ENCODE data around the gene GPRC5C. TPM values are rescaled to one million over a fixed set of nuclear protein-coding genes. Genes with fewer than 3 reads are reported as not detected.
A peak's percentile ranks its signal among the peaks of the same experiment; 100 is the strongest.

GPRC5C gene
- total RNA-seq, 1 donor from 2014 or later: 70.4 TPM

GRCh38 chr17:74457146-74457819, 25.4 kb downstream of the GPRC5C start:
- Histone ChIP-seq H3K79me2 (ENCODE audit: insufficient read depth, low read length) (no peaks in the 10 kb centered on the region), H3K27me3 (ENCODE audit: insufficient read depth, low read length) (peaks cover 9% of the 10 kb centered on the region), H3K4me1 (ENCODE audit: insufficient read depth, low read length) (peaks cover 4% of the 10 kb centered on the region), H3K36me3 (ENCODE audit: insufficient read depth, low read length) (no peaks in the 10 kb centered on the region), H2AFZ (ENCODE audit: low read depth, low read length) (peak overlapping the region; percentile 38), H3K4me3 (ENCODE audit: insufficient read depth, low read depth, low read length) (no peak overlapping the region), H3K9me3 (ENCODE audit: insufficient read depth, low read depth, low read length) (no peaks in the 10 kb centered on the region), H3K4me2 (ENCODE audit: low read length) (no peak overlapping the region), H3K27ac (ENCODE audit: low read depth, low read length) (no peak overlapping the region), H4K20me1 (ENCODE audit: insufficient read depth, low read length) (no peaks in the 10 kb centered on the region), H3K9ac (ENCODE audit: low read length) (no peak overlapping the region)
- no peaks in the 10 kb centered on the region for H3K36me3 Mint-ChIP-seq (ENCODE audit: low read depth, unreplicated experiment)
- H3K4me1 Mint-ChIP-seq (ENCODE audit: low read depth, unreplicated experiment): peaks cover 2% of the 10 kb centered on the region
- H3K4me3 Mint-ChIP-seq (ENCODE audit: unreplicated experiment): no peak overlapping the region
- FAIRE-seq (no peak), DNase-seq (ENCODE audit: low read depth) (no peak)
- H3K27me3 Mint-ChIP-seq (ENCODE audit: low read depth, unreplicated experiment): peaks cover 40% of the 10 kb centered on the region
- peak overlapping the region; percentile 26 for H3K27ac Mint-ChIP-seq (ENCODE audit: unreplicated experiment)
- TF ChIP-seq EZH2 (IDR thresholded peaks at IDR 0.05; ENCODE audit: insufficient read depth, low read length): no peak
- TF ChIP-seq CTCF (IDR thresholded peaks at IDR 0.05; ENCODE audit: insufficient read depth, low read depth, low read length): peak; percentile 75
- H3K9me3 Mint-ChIP-seq (ENCODE audit: unreplicated experiment): no peaks in the 10 kb centered on the region

GRCh38 chr17:74457820-74458166, 25.9 kb downstream of the GPRC5C start:
- Mint-ChIP-seq H3K27ac (ENCODE audit: unreplicated experiment) (no peak overlapping the region), H3K36me3 (ENCODE audit: low read depth, unreplicated experiment) (no peaks in the 10 kb centered on the region), H3K4me3 (ENCODE audit: unreplicated experiment) (no peak overlapping the region), H3K27me3 (ENCODE audit: low read depth, unreplicated experiment) (peaks cover 40% of the 10 kb centered on the region), H3K4me1 (ENCODE audit: low read depth, unreplicated experiment) (no peaks in the 10 kb centered on the region), H3K9me3 (ENCODE audit: unreplicated experiment) (no peaks in the 10 kb centered on the region)
- Histone ChIP-seq H3K4me3 (ENCODE audit: insufficient read depth, low read depth, low read length) (no peak overlapping the region), H3K4me2 (ENCODE audit: low read length) (no peak overlapping the region), H3K79me2 (ENCODE audit: insufficient read depth, low read length) (no peaks in the 10 kb centered on the region), H3K36me3 (ENCODE audit: insufficient read depth, low read length) (no peaks in the 10 kb centered on the region), H3K4me1 (ENCODE audit: insufficient read depth, low read length) (peaks cover 4% of the 10 kb centered on the region), H3K27me3 (ENCODE audit: insufficient read depth, low read length) (peaks cover 9% of the 10 kb centered on the region), H2AFZ (ENCODE audit: low read depth, low read length) (no peak overlapping the region), H4K20me1 (ENCODE audit: insufficient read depth, low read length) (no peaks in the 10 kb centered on the region), H3K27ac (ENCODE audit: low read depth, low read length) (no peak overlapping the region), H3K9me3 (ENCODE audit: insufficient read depth, low read depth, low read length) (no peaks in the 10 kb centered on the region), H3K9ac (ENCODE audit: low read length) (no peak overlapping the region)
- DNase-seq (ENCODE audit: low read depth) (no peak), FAIRE-seq (no peak)
- no peak for TF ChIP-seq EZH2 (IDR thresholded peaks at IDR 0.05; ENCODE audit: insufficient read depth, low read length)
- no peak for TF ChIP-seq CTCF (IDR thresholded peaks at IDR 0.05; ENCODE audit: insufficient read depth, low read depth, low read length)

DNA sequence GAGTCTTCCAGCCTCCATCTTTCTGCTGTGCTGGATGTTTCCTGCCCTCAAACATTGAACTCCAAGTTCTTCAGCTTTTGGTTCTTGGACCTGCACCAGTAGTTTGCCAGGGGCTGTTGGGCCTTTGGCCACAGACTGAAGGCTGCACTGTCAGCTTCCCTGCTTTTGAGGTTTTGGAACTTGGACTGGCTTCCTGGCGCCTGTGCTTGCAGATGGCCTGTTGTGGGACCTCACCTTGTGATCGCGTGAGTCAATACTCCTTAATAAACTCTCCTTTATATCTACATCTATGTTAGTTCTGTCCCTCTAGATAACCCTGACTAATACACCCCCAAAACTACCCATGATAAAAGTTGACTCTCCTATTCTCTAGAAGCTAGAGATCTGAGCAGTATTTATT, 26.9 kb downstream of the GPRC5C start:
- no peak for FAIRE-seq
- H3K4me1 ChIP-seq (ENCODE audit: insufficient read depth, low read length): peaks cover 4% of the 10 kb centered on the region
- Mint-ChIP-seq H3K27ac (ENCODE audit: unreplicated experiment) (no peak overlapping the region), H3K27me3 (ENCODE audit: low read depth, unreplicated experiment) (peaks cover 42% of the 10 kb centered on the region), H3K9me3 (ENCODE audit: unreplicated experiment) (no peaks in the 10 kb centered on the region), H3K4me1 (ENCODE audit: low read depth, unreplicated experiment) (no peaks in the 10 kb centered on the region), H3K4me3 (ENCODE audit: unreplicated experiment) (no peak overlapping the region), H3K36me3 (ENCODE audit: low read depth, unreplicated experiment) (no peaks in the 10 kb centered on the region)
- no peaks in the 10 kb centered on the region for H4K20me1 ChIP-seq (ENCODE audit: insufficient read depth, low read length)
- no peaks in the 10 kb centered on the region for H3K36me3 ChIP-seq (ENCODE audit: insufficient read depth, low read length)
- H3K27me3 ChIP-seq (ENCODE audit: insufficient read depth, low read length): peaks cover 3% of the 10 kb centered on the region
- DNase-seq (ENCODE audit: low read depth): no peak
- no peak overlapping the region for H3K9ac ChIP-seq (ENCODE audit: low read length)
- H3K4me2 ChIP-seq (ENCODE audit: low read length): no peak overlapping the region
- TF ChIP-seq EZH2 (IDR thresholded peaks at IDR 0.05; ENCODE audit: insufficient read depth, low read length) (no peak), CTCF (IDR thresholded peaks at IDR 0.05; ENCODE audit: insufficient read depth, low read depth, low read length) (no peak)
- H3K9me3 ChIP-seq (ENCODE audit: insufficient read depth, low read depth, low read length): no peaks in the 10 kb centered on the region
- H3K79me2 ChIP-seq (ENCODE audit: insufficient read depth, low read length): no peaks in the 10 kb centered on the region
- H2AFZ ChIP-seq (ENCODE audit: low read depth, low read length): no peak overlapping the region
- H3K4me3 ChIP-seq (ENCODE audit: insufficient read depth, low read depth, low read length): no peak overlapping the region
- H3K27ac ChIP-seq (ENCODE audit: low read depth, low read length): no peak overlapping the region
